ENCODE data around the gene POPDC3.

DNA sequence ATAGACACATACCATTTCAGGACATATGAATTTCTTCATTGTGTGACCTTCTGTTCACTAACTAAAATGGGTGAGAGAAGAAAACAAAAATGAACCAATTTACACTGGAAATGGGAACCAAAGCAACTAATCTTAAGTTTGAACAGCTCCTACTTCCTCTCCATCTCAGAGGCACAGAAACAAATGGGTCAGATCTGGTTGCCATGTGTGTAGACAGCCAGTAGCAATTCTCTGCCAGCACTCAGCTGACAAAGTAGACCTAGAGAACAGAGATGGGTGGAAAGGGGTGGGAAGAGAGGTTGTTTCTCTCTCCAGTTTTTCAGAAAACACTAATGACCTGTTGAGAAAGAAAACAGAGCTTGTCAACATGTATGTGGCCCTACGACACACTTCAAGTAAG lies 14.3 kb upstream of the POPDC3 start:
- no peak for TF ChIP-seq CTCF (conservative IDR thresholded peaks at IDR 0.05; ENCODE audit: low read depth, low read length)
- TF ChIP-seq EZH2 (IDR thresholded peaks at IDR 0.05; ENCODE audit: low read length, unreplicated experiment), result no peak

All from PC-3 (cell line).